ENCODE measurements around the gene PIEZO1. TPM values are rescaled to one million over a fixed set of nuclear protein-coding genes. Genes with fewer than 3 reads are reported as not detected.

PIEZO1 gene
- total and polyA plus RNA-seq, 2 donors (not counting 3 experiments of a cell fraction or from before 2014, with no cell fraction given) = 298 to 322 TPM

GRCh38 chr16:88719267-88719932 lies 65.6 kb downstream of the PIEZO1 start:
- POLR2A ChIA-PET = no interaction called here
- DNase-seq (ENCODE audit: low read depth, low spot score) (no peak), FAIRE-seq (no peak)
- Histone ChIP-seq H3K4me3 (replicated peaks in 1 of 3; ENCODE audit: insufficient read depth in 1 of 3, low read depth in 1 of 3, low read length in 3 of 3) (no peak overlapping the region), H3K4me1 (ENCODE audit: control insufficient read depth, extremely low read depth, insufficient read depth, low read length) (no peaks in the 10 kb centered on the region), H2AFZ (ENCODE audit: low read depth, low read length) (no peak overlapping the region), H3K9me3 (replicated peaks; ENCODE audit: control insufficient read depth, insufficient read depth, low read length) (no peaks in the 10 kb centered on the region), H3K4me2 (ENCODE audit: insufficient read depth, low read length) (no peak overlapping the region), H3K9ac (replicated peaks; ENCODE audit: extremely low read depth, insufficient read depth, low read length) (no peak overlapping the region), H4K20me1 (replicated peaks; ENCODE audit: control insufficient read depth, extremely low read depth, insufficient read depth, low read length) (no peaks in the 10 kb centered on the region), H3K27me3 (ENCODE audit: control insufficient read depth in 2 of 2, insufficient read depth in 2 of 2, low read length in 2 of 2) (no peaks in the 10 kb centered on the region), H3K27ac (ENCODE audit: insufficient read depth, low read depth, low read length) (no peak overlapping the region), H3K36me3 (ENCODE audit: control insufficient read depth in 2 of 2, extremely low read depth in 1 of 2, insufficient read depth in 2 of 2, low read length in 2 of 2) (peaks cover 23 to 82% of the 10 kb centered on the region in 2 experiments), H3K9me1 (replicated peaks; ENCODE audit: control insufficient read depth, extremely low read depth, insufficient read depth, low read length) (no peaks in the 10 kb centered on the region), H3K79me2 (ENCODE audit: control insufficient read depth, insufficient read depth, low read length) (no peaks in the 10 kb centered on the region)
- BruUV-seq (replicated peaks) = no TSS peak
- intact Hi-C loops (cut with micrococcal nuclease) = no loop called here
- no peak for TF ChIP-seq FOS (IDR thresholded peaks at IDR 0.05; ENCODE audit: borderline replicate concordance, insufficient read depth, low read length)
- TF ChIP-seq POLR2A (IDR thresholded peaks at IDR 0.05; ENCODE audit: low read depth, low read length) = no peak
- TF ChIP-seq, protein P1, sequence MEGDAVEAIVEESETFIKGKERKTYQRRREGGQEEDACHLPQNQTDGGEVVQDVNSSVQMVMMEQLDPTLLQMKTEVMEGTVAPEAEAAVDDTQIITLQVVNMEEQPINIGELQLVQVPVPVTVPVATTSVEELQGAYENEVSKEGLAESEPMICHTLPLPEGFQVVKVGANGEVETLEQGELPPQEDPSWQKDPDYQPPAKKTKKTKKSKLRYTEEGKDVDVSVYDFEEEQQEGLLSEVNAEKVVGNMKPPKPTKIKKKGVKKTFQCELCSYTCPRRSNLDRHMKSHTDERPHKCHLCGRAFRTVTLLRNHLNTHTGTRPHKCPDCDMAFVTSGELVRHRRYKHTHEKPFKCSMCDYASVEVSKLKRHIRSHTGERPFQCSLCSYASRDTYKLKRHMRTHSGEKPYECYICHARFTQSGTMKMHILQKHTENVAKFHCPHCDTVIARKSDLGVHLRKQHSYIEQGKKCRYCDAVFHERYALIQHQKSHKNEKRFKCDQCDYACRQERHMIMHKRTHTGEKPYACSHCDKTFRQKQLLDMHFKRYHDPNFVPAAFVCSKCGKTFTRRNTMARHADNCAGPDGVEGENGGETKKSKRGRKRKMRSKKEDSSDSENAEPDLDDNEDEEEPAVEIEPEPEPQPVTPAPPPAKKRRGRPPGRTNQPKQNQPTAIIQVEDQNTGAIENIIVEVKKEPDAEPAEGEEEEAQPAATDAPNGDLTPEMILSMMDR (IDR thresholded peaks at IDR 0.05; ENCODE audit: extremely low read depth in 1 of 2, insufficient read depth in 1 of 2, low read depth in 1 of 2, low read length in 2 of 2) = no peak
- TF ChIP-seq EZH2 (IDR thresholded peaks at IDR 0.05; ENCODE audit: borderline replicate concordance, low read depth, low read length, severe bottlenecking) = no peak
- TF ChIP-seq, protein P2, sequence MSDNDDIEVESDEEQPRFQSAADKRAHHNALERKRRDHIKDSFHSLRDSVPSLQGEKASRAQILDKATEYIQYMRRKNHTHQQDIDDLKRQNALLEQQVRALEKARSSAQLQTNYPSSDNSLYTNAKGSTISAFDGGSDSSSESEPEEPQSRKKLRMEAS (IDR thresholded peaks at IDR 0.05; ENCODE audit: insufficient read depth, insufficient read length) = no peak
- TF ChIP-seq JUN (IDR thresholded peaks at IDR 0.05; ENCODE audit: borderline replicate concordance, insufficient read depth, insufficient read length, low read depth) = no peak
- TF ChIP-seq POLR2AphosphoS5 (IDR thresholded peaks at IDR 0.05; ENCODE audit: insufficient read depth, low read depth, low read length) = no peak
- TF ChIP-seq MYC (IDR thresholded peaks at IDR 0.05; ENCODE audit: low read depth, low read length) = no peak
- TF ChIP-seq GATA2 (IDR thresholded peaks at IDR 0.05; ENCODE audit: insufficient read depth, insufficient read length, low read depth, low read length) = no peak
- CTCF ChIA-PET = interaction anchor here (2.1 to 4.1 kb wide), 2 partner anchors 17 to 18 kb away, joined by 11 to 19 read pairs; no protein-coding TSS in a partner anchor
- dilution Hi-C loops (cut with MboI; ENCODE audit: extremely low pct_ligation_motif_present, low sequenced_read_pairs) = no loop called here
